Mesendoderm (in vitro differentiated cells): ENCODE data around the gene TRPM5.

Experiments used
- DNase-seq: peaks from one replicate; pipeline ENCODE4 v3.0.0; 2013
- H2AK5ac ChIP-seq: 2 replicates; pipeline ENCODE4 v1.6.1; 2013; ENCODE audit warnings: low read length, inconsistent platforms
- H2BK120ac ChIP-seq: 2 replicates; pipeline ENCODE4 v1.6.1; 2013; ENCODE audit warnings: low read depth, mild to moderate bottlenecking, low read length, moderate library complexity, mixed read lengths
- H2BK15ac ChIP-seq: replicated peaks from 2 replicates; pipeline ENCODE4 v1.6.1; 2013; ENCODE audit warnings: low read depth, mild to moderate bottlenecking, moderate library complexity
- H2BK5ac ChIP-seq: 2 replicates; pipeline ENCODE4 v1.6.1; 2013; ENCODE audit warnings: low read length, inconsistent platforms
- H3K18ac ChIP-seq: 2 replicates; pipeline ENCODE4 v1.6.1; 2013; ENCODE audit warnings: mild to moderate bottlenecking, low read length, mixed read lengths
- H3K23ac ChIP-seq: one replicate; pipeline ENCODE4 v1.6.1; 2013; ENCODE audit warnings: low read length
- H3K27ac ChIP-seq: 2 replicates; pipeline ENCODE4 v1.5.1; 2013; ENCODE audit warnings: low read depth, mild to moderate bottlenecking, inconsistent platforms, low read length, moderate library complexity
- H3K27me3 ChIP-seq: 2 replicates; pipeline ENCODE4 v1.6.1; 2013; ENCODE audit warnings: low read length, control low read depth, mild to moderate bottlenecking, inconsistent platforms; ENCODE audit not compliant: insufficient read depth, poor library complexity
- H3K36me3 ChIP-seq: 2 replicates; pipeline ENCODE4 v1.6.1; 2013; ENCODE audit warnings: low read length, inconsistent platforms; ENCODE audit not compliant: control insufficient read depth, insufficient read depth
- H3K4ac ChIP-seq: one replicate; pipeline ENCODE4 v1.6.1; 2013; ENCODE audit warnings: low read depth, mild to moderate bottlenecking, low read length, moderate library complexity
- H3K4me1 ChIP-seq: 2 replicates; pipeline ENCODE4 v1.6.1; 2013; ENCODE audit warnings: low read depth, low read length, inconsistent platforms; ENCODE audit not compliant: control insufficient read depth
- H3K4me2 ChIP-seq: 2 replicates; pipeline ENCODE4 v1.6.1; 2013; ENCODE audit warnings: low read length
- H3K4me3 ChIP-seq: 2 replicates; pipeline ENCODE4 v1.5.1; 2013; ENCODE audit warnings: mild to moderate bottlenecking, low read length
- H3K56ac ChIP-seq: one replicate; pipeline ENCODE4 v1.6.1; 2013; ENCODE audit warnings: low read length
- H3K79me1 ChIP-seq: 2 replicates; pipeline ENCODE4 v1.6.1; 2013; ENCODE audit warnings: low read length, inconsistent platforms
- H3K79me2 ChIP-seq: 2 replicates; pipeline ENCODE4 v1.6.1; 2013; ENCODE audit warnings: mild to moderate bottlenecking, low read length; ENCODE audit not compliant: control insufficient read depth, insufficient read depth
- H3K9ac ChIP-seq: 2 replicates; pipeline ENCODE4 v1.6.1; 2013; ENCODE audit warnings: low read length, inconsistent platforms
- H4K5ac ChIP-seq: one replicate; pipeline ENCODE4 v1.6.1; 2013; ENCODE audit warnings: low read length
- H4K8ac ChIP-seq: one replicate; pipeline ENCODE4 v1.6.1; 2013; ENCODE audit warnings: low read depth, mild to moderate bottlenecking, control low read depth, low read length, moderate library complexity
- WGBS: extraction: QIAGEN DNeasy Blood & Tissue Kit; methylation state at CpG from one replicate; pipeline ENCODE4 v1.1.7; 2013; ENCODE audit warnings: low lambda C conversion rate, missing lambda C conversion rate; ENCODE audit not compliant: insufficient coverage; ENCODE audit errors: extremely low coverage; 5-methylcytosine and 5-hydroxymethylcytosine counted together

Gene TRPM5

GRCh38 chr11:2436521-2437031 lies 7.7 kb downstream of the TRPM5 start:
- Histone ChIP-seq H2BK120ac (no peak overlapping the region), H3K79me2 (no peaks in the 10 kb centered on the region), H3K4ac (no peak overlapping the region), H3K79me1 (no peaks in the 10 kb centered on the region), H2BK15ac (no peak overlapping the region), H3K56ac (no peak overlapping the region), H3K4me2 (no peak overlapping the region), H3K9ac (no peak overlapping the region), H3K27ac (no peak overlapping the region), H2AK5ac (no peak overlapping the region), H4K5ac (no peak overlapping the region), H3K23ac (no peak overlapping the region), H3K18ac (no peak overlapping the region), H3K4me3 (no peak overlapping the region), H3K27me3 (no peaks in the 10 kb centered on the region), H4K8ac (no peak overlapping the region), H2BK5ac (no peak overlapping the region), H3K4me1 (no peaks in the 10 kb centered on the region), H3K36me3 (no peaks in the 10 kb centered on the region)
- no peak for DNase-seq
- no CpG with 5 or more reads among the region's 13 CpGs for WGBS

- Histone ChIP-seq H3K18ac (no peak overlapping the region), H4K8ac (no peak overlapping the region), H2AK5ac (no peak overlapping the region), H2BK15ac (no peak overlapping the region), H2BK120ac (no peak overlapping the region), H3K4me1 (no peaks in the 10 kb centered on the region), H3K36me3 (no peaks in the 10 kb centered on the region), H3K27me3 (no peaks in the 10 kb centered on the region), H3K56ac (no peak overlapping the region), H3K9ac (no peak overlapping the region), H3K27ac (no peak overlapping the region), H3K79me1 (no peaks in the 10 kb centered on the region), H3K4me2 (no peak overlapping the region), H3K4ac (no peak overlapping the region), H3K23ac (no peak overlapping the region), H2BK5ac (no peak overlapping the region), H3K79me2 (no peaks in the 10 kb centered on the region), H3K4me3 (no peak overlapping the region), H4K5ac (no peak overlapping the region)
- WGBS, result no CpG with 5 or more reads among the region's 10 CpGs
- no peak for DNase-seq
These were observed 8.2 kb downstream of the TRPM5 start for GRCh38 chr11:2436013-2436520.

- H2BK5ac ChIP-seq, result no peak overlapping the region
- no peak overlapping the region for H3K9ac ChIP-seq
- H3K79me1 ChIP-seq, result no peaks in the 10 kb centered on the region
- H3K4me3 ChIP-seq, result no peak overlapping the region
- H3K27ac ChIP-seq, result no peak overlapping the region
- H3K27me3 ChIP-seq, result no peaks in the 10 kb centered on the region
- DNase-seq, result no peak
- H2BK15ac ChIP-seq, result no peak overlapping the region
- H3K18ac ChIP-seq, result no peak overlapping the region
- H3K4ac ChIP-seq, result no peak overlapping the region
- no peaks in the 10 kb centered on the region for H3K36me3 ChIP-seq
- no peak overlapping the region for H3K56ac ChIP-seq
- no peak overlapping the region for H2AK5ac ChIP-seq
- H3K79me2 ChIP-seq, result no peaks in the 10 kb centered on the region
- no peak overlapping the region for H3K23ac ChIP-seq
- H3K4me1 ChIP-seq, result no peaks in the 10 kb centered on the region
- WGBS, result no CpG with 5 or more reads among the region's 12 CpGs
- no peak overlapping the region for H4K8ac ChIP-seq
- H3K4me2 ChIP-seq, result no peak overlapping the region
- no peak overlapping the region for H4K5ac ChIP-seq
- no peak overlapping the region for H2BK120ac ChIP-seq
These were observed 8.9 kb downstream of the TRPM5 start for GRCh38 chr11:2435288-2436012.

DNA sequence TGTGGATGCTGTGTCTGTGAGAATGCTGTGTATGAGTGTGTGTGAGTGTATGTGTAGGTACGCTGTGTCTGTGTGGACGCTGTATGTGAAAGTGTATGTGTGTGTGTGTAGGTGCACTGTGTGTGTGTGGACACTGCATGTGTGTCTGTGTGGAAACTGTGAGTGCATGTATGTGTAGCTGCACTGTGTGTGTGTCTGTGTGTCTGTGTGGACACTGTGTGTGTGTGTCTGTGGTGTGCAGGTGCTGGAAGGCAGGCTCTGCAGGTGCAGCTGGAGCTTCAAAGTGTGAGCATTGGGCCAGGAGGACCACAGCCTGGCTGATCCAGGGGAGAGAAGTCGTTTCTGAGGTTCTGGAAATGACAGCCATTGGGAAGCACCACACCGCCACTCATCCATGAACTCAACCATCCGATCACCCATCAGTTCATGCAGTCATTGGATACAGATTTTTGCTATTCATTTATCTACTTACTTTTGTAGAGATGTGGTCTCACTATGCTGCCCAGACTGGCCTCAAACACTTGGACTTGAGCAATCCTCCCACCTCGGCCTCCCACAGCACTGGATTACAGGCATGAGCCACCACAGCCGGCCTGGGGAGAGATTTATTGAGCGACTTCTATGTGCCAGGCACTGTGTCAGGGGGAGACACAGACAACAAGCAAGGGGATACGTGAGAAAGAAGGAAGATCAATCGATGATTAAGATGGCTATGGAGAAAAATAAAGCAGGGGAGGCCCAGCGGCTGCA lies 9.6 kb downstream of the TRPM5 start:
- Histone ChIP-seq H3K56ac (no peak overlapping the region), H3K79me2 (no peaks in the 10 kb centered on the region), H3K4me1 (no peaks in the 10 kb centered on the region), H3K27ac (no peak overlapping the region), H3K4me2 (no peak overlapping the region), H3K27me3 (no peaks in the 10 kb centered on the region), H3K4me3 (no peak overlapping the region), H2BK15ac (no peak overlapping the region), H3K23ac (no peak overlapping the region), H4K8ac (no peak overlapping the region), H4K5ac (no peak overlapping the region), H3K79me1 (no peaks in the 10 kb centered on the region), H3K18ac (no peak overlapping the region), H3K9ac (no peak overlapping the region), H3K4ac (no peak overlapping the region), H2AK5ac (no peak overlapping the region), H2BK5ac (no peak overlapping the region), H3K36me3 (no peaks in the 10 kb centered on the region), H2BK120ac (no peak overlapping the region)
- no CpG with 5 or more reads among the region's 11 CpGs for WGBS
- DNase-seq, result no peak

- no peak overlapping the region for H3K23ac ChIP-seq
- H3K56ac ChIP-seq, result no peak overlapping the region
- no peak overlapping the region for H2BK120ac ChIP-seq
- no peak overlapping the region for H3K4me2 ChIP-seq
- no peak overlapping the region for H2BK5ac ChIP-seq
- no peaks in the 10 kb centered on the region for H3K79me2 ChIP-seq
- no peaks in the 10 kb centered on the region for H3K27me3 ChIP-seq
- no peak overlapping the region for H3K4ac ChIP-seq
- no peak overlapping the region for H2BK15ac ChIP-seq
- H2AK5ac ChIP-seq, result no peak overlapping the region
- no peaks in the 10 kb centered on the region for H3K79me1 ChIP-seq
- no peak overlapping the region for H4K5ac ChIP-seq
- no peak overlapping the region for H3K18ac ChIP-seq
- H3K36me3 ChIP-seq, result no peaks in the 10 kb centered on the region
- no peak overlapping the region for H3K4me3 ChIP-seq
- no peak overlapping the region for H4K8ac ChIP-seq
- no peak overlapping the region for H3K27ac ChIP-seq
- no peaks in the 10 kb centered on the region for H3K4me1 ChIP-seq
- WGBS, result no CpG with 5 or more reads among the region's 8 CpGs
- DNase-seq, result no peak
- no peak overlapping the region for H3K9ac ChIP-seq
These were observed 10.3 kb downstream of the TRPM5 start for GRCh38 chr11:2434008-2434407.
